ENCODE measurements around the gene METTL16. TPM values are rescaled to one million over a fixed set of nuclear protein-coding genes. Genes with fewer than 3 reads are reported as not detected.

Gene METTL16
- total RNA-seq, 2 experiments from 2014 or later = 55.7 to 58.0 TPM

DNA sequence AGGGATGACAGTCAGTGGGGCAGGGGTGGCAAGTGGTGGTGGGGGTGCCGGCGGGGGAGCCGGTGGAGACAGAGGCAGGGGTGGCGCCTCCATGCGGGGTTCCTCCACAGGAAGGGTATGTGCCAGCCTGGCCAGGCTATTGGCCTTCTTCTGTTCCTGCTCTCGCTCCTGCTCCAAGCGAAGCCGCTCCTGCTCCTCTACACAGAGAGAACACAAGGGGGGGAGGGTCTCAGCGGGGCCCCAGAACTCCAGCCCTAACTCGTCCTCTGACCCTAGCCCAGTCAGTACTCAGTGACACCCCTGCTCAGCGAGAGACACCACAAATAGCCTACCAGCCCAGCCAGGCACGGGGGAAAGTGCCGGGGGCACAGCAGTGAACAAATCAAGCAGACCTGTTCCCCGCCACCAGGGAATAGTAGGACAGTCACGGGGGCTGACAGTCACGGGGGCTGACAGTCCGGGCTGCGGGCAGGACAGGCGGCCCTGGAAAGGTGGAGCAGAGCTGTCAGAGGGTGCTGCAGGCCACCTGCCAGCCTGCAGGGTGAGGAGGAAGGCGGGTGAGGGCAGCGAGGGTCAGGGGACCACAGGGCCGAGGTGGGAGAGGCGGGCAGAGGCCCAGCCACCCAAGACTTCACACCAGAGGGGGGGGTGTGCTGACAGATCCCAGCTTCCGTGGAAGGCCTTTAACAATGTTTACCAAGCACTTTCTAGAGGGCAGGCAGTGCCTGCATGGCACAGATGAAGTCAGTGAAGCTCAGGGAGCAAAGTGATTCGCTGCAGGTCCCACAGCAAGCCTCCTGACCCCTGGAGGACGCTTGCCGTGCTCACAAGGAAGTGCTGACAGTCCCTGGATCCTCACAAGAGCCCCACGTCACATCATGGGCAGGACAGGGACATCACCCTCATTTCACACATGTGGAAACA lies 116.2 kb downstream of the METTL16 start:
- no peak for ATAC-seq (ENCODE audit: poor library complexity)
- peak in 2 of 14 experiments; percentile 49 to 58 for DNase-seq
- TF ChIP-seq, protein P1, sequence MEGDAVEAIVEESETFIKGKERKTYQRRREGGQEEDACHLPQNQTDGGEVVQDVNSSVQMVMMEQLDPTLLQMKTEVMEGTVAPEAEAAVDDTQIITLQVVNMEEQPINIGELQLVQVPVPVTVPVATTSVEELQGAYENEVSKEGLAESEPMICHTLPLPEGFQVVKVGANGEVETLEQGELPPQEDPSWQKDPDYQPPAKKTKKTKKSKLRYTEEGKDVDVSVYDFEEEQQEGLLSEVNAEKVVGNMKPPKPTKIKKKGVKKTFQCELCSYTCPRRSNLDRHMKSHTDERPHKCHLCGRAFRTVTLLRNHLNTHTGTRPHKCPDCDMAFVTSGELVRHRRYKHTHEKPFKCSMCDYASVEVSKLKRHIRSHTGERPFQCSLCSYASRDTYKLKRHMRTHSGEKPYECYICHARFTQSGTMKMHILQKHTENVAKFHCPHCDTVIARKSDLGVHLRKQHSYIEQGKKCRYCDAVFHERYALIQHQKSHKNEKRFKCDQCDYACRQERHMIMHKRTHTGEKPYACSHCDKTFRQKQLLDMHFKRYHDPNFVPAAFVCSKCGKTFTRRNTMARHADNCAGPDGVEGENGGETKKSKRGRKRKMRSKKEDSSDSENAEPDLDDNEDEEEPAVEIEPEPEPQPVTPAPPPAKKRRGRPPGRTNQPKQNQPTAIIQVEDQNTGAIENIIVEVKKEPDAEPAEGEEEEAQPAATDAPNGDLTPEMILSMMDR (IDR thresholded peaks at IDR 0.05) = no peak
- H3K9me3 ChIP-seq (ENCODE audit: control insufficient read depth in 1 of 2, insufficient read depth in 1 of 2, low read length in 2 of 2) = no peaks in the 10 kb centered on the region
- no peaks in the 10 kb centered on the region for H3K27me3 Mint-ChIP-seq
- peak overlapping the region in 1 of 2 donors; percentile 25 for H3K27ac ChIP-seq (ENCODE audit: low read depth in 1 of 2, low read length in 2 of 2)
- H3K4me1 Mint-ChIP-seq (ENCODE audit: low read depth) = peaks cover 67% of the 10 kb centered on the region
- peaks cover 2% of the 10 kb centered on the region for H3K36me3 ChIP-seq (ENCODE audit: insufficient read depth, low read length)
- peak overlapping the region; percentile 75 for H3K4me3 Mint-ChIP-seq
- H3K4me3 ChIP-seq (ENCODE audit: low read length) = no peak overlapping the region
- ChIA-PET POLR2A (no interaction called here), CTCF (no interaction called here)
- peaks cover 29% of the 10 kb centered on the region for H3K36me3 Mint-ChIP-seq (ENCODE audit: low read depth)
- intact Hi-C loops (cut with DNase I, micrococcal nuclease) = loop anchor here in 1 of 2 experiments (5.0 to 10.0 kb wide), 2 partner anchors 199 to 317 kb away; partner anchors contain the start of genes CLUH and PAFAH1B1
- H3K9me3 Mint-ChIP-seq = no peaks in the 10 kb centered on the region
- peaks cover 79% of the 10 kb centered on the region for H3K4me1 ChIP-seq (ENCODE audit: insufficient read depth, low read length)
- H3K27me3 ChIP-seq (ENCODE audit: control insufficient read depth in 1 of 2, insufficient read depth in 2 of 2, low read length in 2 of 2) = no peaks in the 10 kb centered on the region
- H3K27ac Mint-ChIP-seq = peak overlapping the region; percentile 99

DNA sequence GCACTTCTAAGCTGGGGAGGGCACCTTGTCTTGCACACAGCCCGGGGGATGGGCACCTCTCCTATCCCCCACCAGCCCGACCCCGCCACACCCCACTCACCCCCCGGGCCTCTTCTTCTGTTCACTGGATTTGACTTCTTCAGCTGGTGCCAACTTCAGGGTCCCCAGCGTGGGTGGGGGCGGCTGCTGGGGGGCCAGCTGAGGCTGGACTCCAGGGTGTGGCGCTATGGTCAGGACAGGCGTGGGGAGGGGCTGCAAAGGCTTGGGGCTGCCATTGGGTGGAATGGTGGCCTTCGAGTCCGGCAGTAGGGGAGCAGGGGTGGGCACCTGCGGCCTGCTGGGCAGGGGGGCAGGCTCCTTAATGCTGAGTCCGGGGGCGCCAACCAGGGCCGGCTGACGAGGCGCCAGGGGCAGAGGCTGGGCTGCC lies 116.9 kb downstream of the METTL16 start:
- no peaks in the 10 kb centered on the region for H3K9me3 Mint-ChIP-seq
- peaks cover 4% of the 10 kb centered on the region for H3K36me3 ChIP-seq (ENCODE audit: insufficient read depth, low read length)
- H3K4me1 ChIP-seq (ENCODE audit: insufficient read depth, low read length) = peaks cover 80% of the 10 kb centered on the region
- H3K4me3 Mint-ChIP-seq = peak overlapping the region; percentile 86
- H3K27ac ChIP-seq (ENCODE audit: low read depth in 1 of 2, low read length in 2 of 2) = no peak overlapping the region
- DNase-seq = no peak
- intact Hi-C loops (cut with DNase I, micrococcal nuclease) = loop anchor here in 1 of 2 experiments (5.0 to 10.0 kb wide), 3 partner anchors 200 to 352 kb away; partner anchors contain the start of genes CLUH, OVCA2 and PAFAH1B1
- H3K27ac Mint-ChIP-seq = peak overlapping the region; percentile 99
- no peaks in the 10 kb centered on the region for H3K9me3 ChIP-seq (ENCODE audit: control insufficient read depth in 1 of 2, insufficient read depth in 1 of 2, low read length in 2 of 2)
- no peaks in the 10 kb centered on the region for H3K27me3 ChIP-seq (ENCODE audit: control insufficient read depth in 1 of 2, insufficient read depth in 2 of 2, low read length in 2 of 2)
- ATAC-seq (ENCODE audit: poor library complexity) = no peak
- peaks cover 69% of the 10 kb centered on the region for H3K4me1 Mint-ChIP-seq (ENCODE audit: low read depth)
- H3K36me3 Mint-ChIP-seq (ENCODE audit: low read depth) = peaks cover 25% of the 10 kb centered on the region
- TF ChIP-seq, protein P1 (IDR thresholded peaks at IDR 0.05) = no peak
- no peaks in the 10 kb centered on the region for H3K27me3 Mint-ChIP-seq
- ChIA-PET CTCF (no interaction called here), POLR2A (no interaction called here)
- H3K4me3 ChIP-seq (ENCODE audit: low read length) = no peak overlapping the region

DNA sequence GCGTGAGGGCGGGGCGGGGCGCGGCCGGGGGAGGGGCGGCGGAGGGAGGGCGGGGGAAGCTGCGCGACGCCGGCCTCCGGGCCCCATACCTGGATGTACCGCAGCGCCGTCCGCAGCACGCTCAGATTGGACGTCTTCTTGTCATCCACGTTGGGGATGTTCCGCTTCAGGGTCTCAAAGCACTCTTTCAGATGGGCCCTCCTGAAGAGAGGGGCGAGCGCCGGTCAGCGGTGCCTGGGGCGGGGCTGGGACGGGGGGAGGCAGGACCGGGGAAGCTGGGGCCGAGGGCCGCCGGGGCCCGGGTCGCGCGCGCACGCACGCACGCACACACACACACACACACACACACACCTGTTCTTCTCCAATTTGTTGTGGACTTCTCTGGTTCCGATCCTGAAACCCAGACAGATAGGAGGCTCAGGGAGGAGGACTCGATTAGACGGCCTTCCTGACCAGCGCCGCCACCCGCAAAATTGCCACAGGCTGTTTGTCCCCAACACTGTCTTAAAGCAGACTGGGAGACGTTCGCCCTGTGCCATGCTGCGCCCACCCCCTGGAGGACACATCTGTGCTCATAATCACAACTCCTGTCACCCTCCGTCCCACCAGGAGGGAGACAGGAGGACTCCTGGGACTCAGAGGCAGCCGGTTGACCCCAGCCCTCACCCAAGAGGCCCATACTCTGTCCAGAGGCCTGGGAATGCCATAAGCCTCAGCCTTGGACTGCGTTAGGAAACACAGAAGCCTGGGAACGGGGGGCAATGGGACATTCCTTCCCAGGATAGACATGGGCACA lies 117.5 kb downstream of the METTL16 start:
- no peak for DNase-seq
- TF ChIP-seq, protein P1 (IDR thresholded peaks at IDR 0.05) = no peak
- H3K4me1 ChIP-seq (ENCODE audit: insufficient read depth, low read length) = peaks cover 78% of the 10 kb centered on the region
- H3K4me3 ChIP-seq (ENCODE audit: low read length) = peak overlapping the region; percentile 25
- H3K9me3 Mint-ChIP-seq = no peaks in the 10 kb centered on the region
- peak overlapping the region; percentile 86 for H3K4me3 Mint-ChIP-seq
- peak overlapping the region in 1 of 2 donors; percentile 35 for H3K27ac ChIP-seq (ENCODE audit: low read depth in 1 of 2, low read length in 2 of 2)
- H3K36me3 Mint-ChIP-seq (ENCODE audit: low read depth) = peaks cover 30% of the 10 kb centered on the region
- H3K4me1 Mint-ChIP-seq (ENCODE audit: low read depth) = peaks cover 71% of the 10 kb centered on the region
- no peaks in the 10 kb centered on the region for H3K27me3 Mint-ChIP-seq
- intact Hi-C loops (cut with DNase I, micrococcal nuclease) = loop anchor here in 1 of 2 experiments (1.0 to 10.0 kb wide), 4 partner anchors 7 to 352 kb away; partner anchors contain the start of genes MNT, OVCA2, PAFAH1B1 and SMG6
- POLR2A ChIA-PET = interaction anchor here (2.9 to 4.2 kb wide), 4 partner anchors 8 to 58 kb away, joined by 17 to 132 read pairs (median 24); partner anchors contain the start of genes MNT and TSR1
- CTCF ChIA-PET = interaction anchor here (0.5 to 1.4 kb wide), 3 partner anchors 10 to 58 kb away, joined by 3 to 6 read pairs (median 4); partner anchors contain the start of gene TSR1
- ATAC-seq (ENCODE audit: poor library complexity) = no peak
- H3K27me3 ChIP-seq (ENCODE audit: control insufficient read depth in 1 of 2, insufficient read depth in 2 of 2, low read length in 2 of 2) = no peaks in the 10 kb centered on the region
- H3K36me3 ChIP-seq (ENCODE audit: insufficient read depth, low read length) = peaks cover 5% of the 10 kb centered on the region
- H3K9me3 ChIP-seq (ENCODE audit: control insufficient read depth in 1 of 2, insufficient read depth in 1 of 2, low read length in 2 of 2) = no peaks in the 10 kb centered on the region
- peak overlapping the region; percentile 99 for H3K27ac Mint-ChIP-seq
